Embryonic facial prominence (tissue), 1 donor: ENCODE measurements around the gene RAPGEFL1.
"Not testable (repeated sequence)": the region's sequence is repeated elsewhere in the genome, so short reads cannot be mapped to it uniquely, and the experiment has no call there.

Experiments
- DNase-seq: peaks from one replicate; pipeline ENCODE4 v3.0.0-alpha.2; 2016; ENCODE audit errors: extremely low spot score

The RAPGEFL1 gene

DNA sequence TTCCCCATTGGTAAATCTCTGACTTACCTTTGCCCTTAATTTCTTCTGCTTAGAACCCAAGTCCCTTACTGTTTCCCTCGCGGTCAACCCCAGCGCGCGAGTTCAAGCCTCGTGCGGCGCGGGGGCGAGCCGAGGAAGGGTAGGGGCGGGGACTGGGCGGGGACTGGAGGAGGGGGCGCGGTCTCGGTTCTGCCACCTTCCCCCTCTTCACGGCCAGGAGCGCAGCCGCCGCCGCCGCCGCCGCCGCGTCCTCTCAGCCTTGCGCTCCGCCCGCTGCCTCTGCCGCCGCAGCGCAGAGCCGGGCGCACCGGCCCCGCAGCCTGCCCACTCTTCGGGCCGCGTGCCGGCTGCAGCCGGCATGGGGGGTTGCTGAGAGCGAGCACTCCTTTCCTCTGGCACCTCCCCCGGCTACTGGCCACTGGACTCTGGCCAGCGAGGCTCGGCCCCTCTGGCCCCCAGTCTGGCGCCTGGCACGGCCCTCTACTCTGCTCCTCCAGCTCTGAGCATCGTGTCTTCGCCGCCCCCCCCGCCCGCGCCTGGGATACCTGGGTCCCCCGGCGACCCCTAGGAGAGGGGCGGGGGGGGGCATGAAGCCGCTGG is at the start of gene RAPGEFL1:
TSS of gene RAPGEFL1 (plus strand) at position 196 of the 600 bp plus-strand sequence. CDS start at position 588, 392 bp downstream.
- DNase-seq = peak; percentile 31

DNA sequence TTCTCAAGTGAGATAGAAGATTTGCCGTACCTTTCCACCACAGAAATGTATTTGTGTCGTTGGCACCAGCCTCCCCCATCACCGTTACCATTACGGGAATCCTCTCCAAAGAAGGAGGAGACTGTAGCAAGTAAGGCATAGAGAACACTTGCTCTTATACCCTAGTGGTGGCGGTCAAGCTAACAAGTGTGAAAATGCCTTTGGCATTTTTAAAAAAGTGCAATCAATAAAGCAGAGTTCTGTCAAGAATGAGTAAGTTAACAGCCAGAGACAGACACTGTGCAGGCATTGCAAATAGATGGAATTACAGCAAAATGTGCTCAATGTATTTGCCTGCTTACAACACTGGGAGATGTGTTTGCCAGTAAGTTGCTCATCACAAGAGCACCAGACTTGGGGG is 47.8 kb upstream of the RAPGEFL1 start:
- DNase-seq = no peak

GRCh38 chr17:40130352-40131042 is 46.8 kb upstream of the RAPGEFL1 start:
- no peak for DNase-seq

DNA sequence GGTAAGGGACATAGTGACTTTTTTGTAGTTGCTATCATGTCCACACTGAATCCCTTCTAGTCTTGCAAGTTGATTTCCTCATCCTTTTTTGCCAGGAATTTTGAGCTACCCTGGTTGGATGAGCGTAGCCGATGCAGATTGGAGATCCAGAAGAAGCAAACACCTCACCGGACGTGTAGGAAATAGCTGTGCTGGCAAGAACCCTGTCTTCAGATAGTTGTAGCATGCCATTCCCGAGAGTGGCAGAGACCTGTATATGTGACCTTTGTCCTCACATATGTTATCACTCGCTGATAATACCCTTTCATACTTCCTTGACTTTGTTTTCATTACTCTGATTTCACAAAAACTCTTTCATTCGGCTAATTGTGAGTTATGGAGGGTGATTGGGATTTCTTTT is 43.1 kb upstream of the RAPGEFL1 start:
- DNase-seq = no peak

GRCh38 chr17:40135817-40136216 is 41.5 kb upstream of the RAPGEFL1 start:
- no peak for DNase-seq

GRCh38 chr17:40139566-40140058 is 37.7 kb upstream of the RAPGEFL1 start:
- DNase-seq = no peak

GRCh38 chr17:40143166-40143565 is 34.1 kb upstream of the RAPGEFL1 start:
- DNase-seq = not testable (repeated sequence)

- no peak for DNase-seq
Measured at GRCh38 chr17:40145476-40145875, 31.8 kb upstream of the RAPGEFL1 start.

DNA sequence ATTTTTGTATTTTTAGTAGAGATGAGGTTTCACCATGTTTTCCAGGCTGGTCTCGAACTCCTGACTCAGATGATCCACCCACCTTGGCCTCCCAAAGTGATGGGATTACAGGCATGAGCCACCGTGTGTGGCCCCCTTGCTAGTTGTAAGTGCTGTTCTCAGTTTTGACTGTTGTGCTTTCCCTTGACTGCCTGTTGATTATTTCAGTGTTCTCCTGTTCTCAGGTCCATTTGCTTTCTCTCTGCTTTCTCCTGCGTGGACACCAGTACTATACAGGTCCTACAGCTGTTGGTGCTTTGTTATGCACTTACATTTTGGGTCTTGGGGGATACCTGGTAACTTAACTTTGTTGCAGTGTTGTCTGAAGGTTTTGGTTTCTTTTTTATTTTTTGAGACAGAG is 28.7 kb upstream of the RAPGEFL1 start:
- DNase-seq = no peak

GRCh38 chr17:40150276-40150675 is 27.0 kb upstream of the RAPGEFL1 start:
- no peak for DNase-seq

- no peak for DNase-seq
Measured at GRCh38 chr17:40151414-40151963, 25.8 kb upstream of the RAPGEFL1 start.

DNA sequence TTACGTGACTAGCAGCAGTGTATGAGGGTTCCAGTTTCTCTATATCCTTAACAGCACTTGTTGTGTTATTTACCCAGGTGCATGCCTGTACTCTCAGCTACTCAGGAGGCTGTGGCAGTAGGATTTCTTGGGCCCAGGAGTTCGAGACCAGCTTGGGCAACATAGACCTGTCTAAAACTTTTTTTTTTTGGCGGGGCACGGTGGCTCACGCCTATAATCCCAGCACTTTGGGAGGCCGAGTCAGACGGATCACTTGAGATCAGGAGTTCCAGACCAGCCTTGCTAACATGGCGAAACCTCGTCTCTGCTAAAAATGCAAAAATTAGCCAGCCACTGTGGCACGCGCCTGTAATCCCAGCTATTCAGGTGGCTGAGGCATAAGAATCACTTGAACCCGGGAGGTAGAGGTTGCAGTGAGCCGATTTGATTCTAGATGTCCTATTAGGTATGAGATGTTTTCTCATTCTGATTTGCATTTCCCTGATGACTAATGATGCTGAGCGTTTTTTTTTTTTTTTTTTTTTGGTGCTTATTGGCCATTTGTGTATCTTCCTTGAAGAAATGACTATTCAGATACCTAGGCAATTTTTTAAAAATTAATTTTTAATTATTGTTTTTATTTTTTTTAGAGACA is 23.6 kb upstream of the RAPGEFL1 start:
- DNase-seq = no peak

- DNase-seq = no peak
Measured at GRCh38 chr17:40157973-40158372, 19.3 kb upstream of the RAPGEFL1 start.

- DNase-seq = no peak
Measured at GRCh38 chr17:40158438-40159013, 18.7 kb upstream of the RAPGEFL1 start.

GRCh38 chr17:40159456-40159855 is 17.8 kb upstream of the RAPGEFL1 start:
- DNase-seq = no peak

GRCh38 chr17:40167685-40168261 is 9.5 kb upstream of the RAPGEFL1 start:
- no peak for DNase-seq

DNA sequence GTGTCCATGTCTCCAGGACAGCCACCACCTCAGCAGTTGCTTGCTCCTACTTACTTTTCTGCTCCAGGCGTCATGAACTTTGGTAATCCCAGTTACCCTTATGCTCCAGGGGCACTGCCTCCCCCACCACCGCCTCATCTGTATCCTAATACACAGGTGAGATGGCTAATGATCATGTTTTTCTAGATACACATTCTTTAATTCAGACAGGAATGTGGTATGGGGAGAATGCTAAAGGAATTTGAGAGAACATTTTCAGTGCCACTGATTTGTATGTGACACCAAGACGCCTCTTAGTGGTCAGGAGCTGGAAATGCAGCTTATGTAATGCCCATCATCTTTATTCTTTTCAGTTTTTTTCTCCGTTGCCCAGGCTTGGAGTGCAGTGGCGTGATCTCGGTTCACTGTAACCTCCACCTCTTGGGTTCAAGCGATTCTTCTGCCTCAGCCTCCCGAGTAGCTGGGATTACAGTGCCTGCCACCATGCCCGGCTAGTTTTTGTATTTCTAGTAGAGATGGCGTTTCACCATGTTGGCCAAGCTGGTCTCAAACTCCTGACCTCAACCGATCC is 8.9 kb upstream of the RAPGEFL1 start:
- DNase-seq = peak; percentile 57

DNA sequence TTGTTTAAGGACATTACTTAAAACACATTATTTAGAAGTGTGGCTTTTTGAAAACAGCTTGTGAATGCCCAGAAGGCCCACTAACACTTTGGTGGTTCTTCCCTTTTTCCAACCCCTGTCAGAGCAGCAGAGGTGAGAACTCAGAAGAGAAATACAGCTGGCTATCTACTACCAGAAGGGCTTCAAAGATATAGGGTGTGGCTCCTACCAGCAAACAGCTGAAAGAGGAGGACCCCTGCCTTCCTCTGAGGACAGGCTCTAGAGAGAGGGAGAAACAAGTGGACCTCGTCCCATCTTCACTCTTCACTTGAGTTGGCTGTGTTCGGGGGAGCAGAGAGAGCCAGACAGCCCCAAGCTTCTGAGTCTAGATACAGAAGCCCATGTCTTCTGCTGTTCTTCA is 6.9 kb upstream of the RAPGEFL1 start:
- no peak for DNase-seq

DNA sequence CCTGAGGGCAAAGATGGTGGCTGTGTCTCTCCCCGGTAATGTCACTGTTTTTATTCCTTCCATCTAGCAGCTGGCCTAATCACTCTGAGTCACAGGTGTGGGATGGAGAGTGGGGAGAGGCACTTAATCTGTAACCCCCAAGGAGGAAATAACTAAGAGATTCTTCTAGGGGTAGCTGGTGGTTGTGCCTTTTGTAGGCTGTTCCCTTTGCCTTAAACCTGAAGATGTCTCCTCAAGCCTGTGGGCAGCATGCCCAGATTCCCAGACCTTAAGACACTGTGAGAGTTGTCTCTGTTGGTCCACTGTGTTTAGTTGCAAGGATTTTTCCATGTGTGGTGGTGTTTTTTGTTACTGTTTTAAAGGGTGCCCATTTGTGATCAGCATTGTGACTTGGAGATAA is 5.5 kb upstream of the RAPGEFL1 start:
- no peak for DNase-seq

GRCh38 chr17:40173091-40173777 is 4.0 kb upstream of the RAPGEFL1 start:
- DNase-seq = no peak

DNA sequence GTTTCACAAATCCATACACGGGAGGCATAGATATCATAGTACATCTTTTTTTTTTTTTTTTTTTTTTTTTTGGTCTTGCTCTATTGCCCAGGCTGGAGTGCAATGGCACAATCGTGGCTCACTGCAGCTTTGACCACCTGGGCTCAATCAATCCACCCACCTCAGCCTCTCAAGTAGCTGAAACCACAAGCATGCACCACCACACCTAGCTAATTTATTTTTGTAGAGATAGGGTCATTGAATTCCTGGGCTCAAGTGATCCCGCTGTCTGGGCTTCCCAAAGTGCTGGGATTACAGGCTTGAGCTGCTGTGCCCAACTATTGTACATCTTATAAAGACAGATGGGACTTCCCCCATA is 3.5 kb upstream of the RAPGEFL1 start:
- DNase-seq = no peak
